ENCODE data around the gene DNAJB6. TPM values are rescaled to one million over a fixed set of nuclear protein-coding genes. Genes with fewer than 3 reads are reported as not detected.

DNAJB6 gene
- total RNA-seq, 4 donors from 2014 or later = 179 to 254 (median 212) TPM

GRCh38 chr7:157413881-157414701 is 77.3 kb downstream of the DNAJB6 start:
- TF ChIP-seq, protein P1, sequence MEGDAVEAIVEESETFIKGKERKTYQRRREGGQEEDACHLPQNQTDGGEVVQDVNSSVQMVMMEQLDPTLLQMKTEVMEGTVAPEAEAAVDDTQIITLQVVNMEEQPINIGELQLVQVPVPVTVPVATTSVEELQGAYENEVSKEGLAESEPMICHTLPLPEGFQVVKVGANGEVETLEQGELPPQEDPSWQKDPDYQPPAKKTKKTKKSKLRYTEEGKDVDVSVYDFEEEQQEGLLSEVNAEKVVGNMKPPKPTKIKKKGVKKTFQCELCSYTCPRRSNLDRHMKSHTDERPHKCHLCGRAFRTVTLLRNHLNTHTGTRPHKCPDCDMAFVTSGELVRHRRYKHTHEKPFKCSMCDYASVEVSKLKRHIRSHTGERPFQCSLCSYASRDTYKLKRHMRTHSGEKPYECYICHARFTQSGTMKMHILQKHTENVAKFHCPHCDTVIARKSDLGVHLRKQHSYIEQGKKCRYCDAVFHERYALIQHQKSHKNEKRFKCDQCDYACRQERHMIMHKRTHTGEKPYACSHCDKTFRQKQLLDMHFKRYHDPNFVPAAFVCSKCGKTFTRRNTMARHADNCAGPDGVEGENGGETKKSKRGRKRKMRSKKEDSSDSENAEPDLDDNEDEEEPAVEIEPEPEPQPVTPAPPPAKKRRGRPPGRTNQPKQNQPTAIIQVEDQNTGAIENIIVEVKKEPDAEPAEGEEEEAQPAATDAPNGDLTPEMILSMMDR (IDR thresholded peaks at IDR 0.05) = no peak
- no peak for TF ChIP-seq POLR2A (IDR thresholded peaks at IDR 0.05)
- DNase-seq (ENCODE audit: low spot score in 2 of 2) = no peak
- WGBS, 2 donors = 95% methylated on average over 40 to 48 of the region's 49 CpGs
- no peak overlapping the region for H3K4me3 ChIP-seq (ENCODE audit: low read depth, poor library complexity, severe bottlenecking)
- intact Hi-C loops (cut with DNase I; ENCODE audit: low total_unique reads) = no loop called here

DNA sequence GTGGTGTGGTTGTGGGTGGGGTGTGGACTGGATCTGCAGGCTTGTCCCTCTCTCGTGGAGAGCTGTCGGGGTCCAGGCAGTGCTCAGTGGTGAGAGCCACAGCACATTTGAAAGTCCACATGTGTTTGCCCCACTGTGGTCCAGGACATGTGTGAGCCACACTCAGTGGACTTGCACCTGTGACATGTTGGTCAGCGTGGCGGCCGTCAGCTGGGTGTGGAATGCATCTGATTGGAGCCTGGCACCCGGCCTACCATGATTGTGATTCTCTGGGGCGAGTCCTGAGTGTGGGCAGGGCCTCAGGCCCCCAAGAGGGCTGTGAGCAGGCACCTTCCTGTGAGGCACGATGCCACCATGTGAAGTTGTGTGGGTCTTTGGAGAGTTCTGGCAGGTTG is 77.9 kb downstream of the DNAJB6 start:
- DNase-seq (ENCODE audit: low spot score in 2 of 2) = no peak
- intact Hi-C loops (cut with DNase I; ENCODE audit: low total_unique reads) = no loop called here
- WGBS, 2 donors = 94% methylated on average over 2 to 8 of the region's 8 CpGs
- H3K4me3 ChIP-seq (ENCODE audit: low read depth, poor library complexity, severe bottlenecking) = no peak overlapping the region
- TF ChIP-seq POLR2A (IDR thresholded peaks at IDR 0.05) = no peak
- TF ChIP-seq, protein P1 (IDR thresholded peaks at IDR 0.05) = no peak

GRCh38 chr7:157415486-157415885 is 78.7 kb downstream of the DNAJB6 start:
- no peak for DNase-seq (ENCODE audit: low spot score in 2 of 2)
- H3K4me3 ChIP-seq (ENCODE audit: low read depth, poor library complexity, severe bottlenecking) = no peak overlapping the region
- WGBS, 2 donors = 92 to 96% methylated on average over 16 of the region's 16 CpGs
- intact Hi-C loops (cut with DNase I; ENCODE audit: low total_unique reads) = no loop called here
- TF ChIP-seq, protein P1 (IDR thresholded peaks at IDR 0.05) = no peak
- TF ChIP-seq POLR2A (IDR thresholded peaks at IDR 0.05) = no peak

DNA sequence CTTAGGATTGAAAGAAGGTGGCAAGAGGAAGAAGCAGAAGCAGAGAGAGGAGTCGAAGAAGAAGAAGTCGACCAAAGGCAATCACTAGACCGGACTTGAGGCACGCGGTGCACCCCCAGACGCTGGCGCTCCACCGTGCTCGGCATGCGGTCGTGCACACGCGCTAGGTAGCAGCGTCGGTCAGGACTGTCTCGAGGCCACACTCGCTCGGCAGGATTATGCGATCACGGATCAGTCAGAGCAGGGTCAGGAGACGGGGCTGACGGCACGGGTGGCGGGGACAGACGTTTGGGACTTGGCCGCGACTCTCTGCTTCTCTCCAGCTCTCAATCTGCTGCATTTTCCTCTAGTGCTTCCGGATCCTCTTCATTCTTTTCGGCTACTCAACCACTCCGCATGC is 79.2 kb downstream of the DNAJB6 start:
- H3K4me3 ChIP-seq (ENCODE audit: low read depth, poor library complexity, severe bottlenecking) = no peak overlapping the region
- TF ChIP-seq, protein P1 (IDR thresholded peaks at IDR 0.05) = no peak
- TF ChIP-seq POLR2A (IDR thresholded peaks at IDR 0.05) = no peak
- DNase-seq (ENCODE audit: low spot score in 2 of 2) = no peak
- intact Hi-C loops (cut with DNase I; ENCODE audit: low total_unique reads) = no loop called here
- WGBS, 2 donors = 95 to 96% methylated on average over 30 of the region's 30 CpGs

DNA sequence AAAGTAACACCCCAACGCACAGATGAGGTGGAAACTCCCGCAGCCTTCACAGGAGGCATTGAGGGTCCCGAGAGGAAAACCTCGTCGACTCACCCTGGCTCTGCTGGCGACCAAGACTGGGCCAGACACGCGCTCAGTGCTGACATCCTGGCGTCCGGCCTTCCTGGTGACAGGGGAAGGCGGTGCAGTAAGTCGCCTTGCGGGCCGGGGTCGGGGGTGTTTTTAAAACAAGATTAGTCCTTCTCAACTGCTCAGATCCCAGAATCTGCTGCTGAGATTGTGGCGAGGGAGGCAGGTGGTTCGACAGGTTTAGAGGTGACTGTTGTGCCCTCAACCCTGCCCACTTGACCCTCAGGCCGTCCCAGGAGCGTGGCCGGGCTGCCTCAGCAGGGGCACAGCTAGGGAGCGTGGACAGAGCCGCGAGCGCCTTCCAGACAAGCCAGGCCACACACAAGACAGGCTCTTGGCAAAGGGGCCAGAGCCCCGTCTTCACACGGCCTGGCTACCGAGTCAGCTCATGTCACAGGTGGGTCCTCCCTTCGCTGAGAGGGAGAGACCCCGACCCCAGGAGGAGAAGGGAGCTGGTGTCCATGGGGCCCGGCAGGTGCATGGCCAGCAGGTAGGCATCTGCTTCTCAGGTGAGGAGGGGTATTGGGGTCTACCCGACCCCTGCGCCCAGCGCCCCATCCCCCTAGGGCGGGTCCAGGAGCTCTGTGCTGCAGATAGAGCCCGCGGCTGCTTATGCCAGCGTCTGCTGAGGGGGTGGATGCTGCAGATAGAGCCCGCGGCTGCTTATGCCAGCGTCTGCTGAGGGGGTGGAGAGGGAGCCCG is 81.6 kb downstream of the DNAJB6 start:
- no peak for TF ChIP-seq POLR2A (IDR thresholded peaks at IDR 0.05)
- TF ChIP-seq, protein P1 (IDR thresholded peaks at IDR 0.05) = no peak
- H3K4me3 ChIP-seq (ENCODE audit: low read depth, poor library complexity, severe bottlenecking) = no peak overlapping the region
- intact Hi-C loops (cut with DNase I; ENCODE audit: low total_unique reads) = no loop called here
- DNase-seq (ENCODE audit: low spot score in 2 of 2) = no peak
- 86 to 89% methylated on average over 36 to 39 of the region's 41 CpGs for WGBS, 2 donors

Measured in lower leg skin (tissue), 4 donors.